SK-N-MC (cell line): Measurements from ENCODE around the gene PDCD1LG2.

Source experiments
- EZH2 ChIP-seq: fragments of 200-600 bp; sonication (generic); IDR thresholded peaks from one replicate; pipeline ENCODE4 v1.6.1; 2017; ENCODE audit warnings: antibody characterized with exemption
- FOXP2 ChIP-seq: optimal IDR thresholded peaks from 2 replicates; pipeline ENCODE3; 2011; ENCODE audit warnings: mild to moderate bottlenecking, moderate library complexity; ENCODE audit not compliant: insufficient read depth; ENCODE audit errors: extremely low read length, control extremely low read depth
- POLR2AphosphoS5 ChIP-seq: IDR thresholded peaks from 2 replicates; pipeline ENCODE4 v1.6.1; 2012; ENCODE audit warnings: mild to moderate bottlenecking, low read depth, low read length, borderline replicate concordance

DNA sequence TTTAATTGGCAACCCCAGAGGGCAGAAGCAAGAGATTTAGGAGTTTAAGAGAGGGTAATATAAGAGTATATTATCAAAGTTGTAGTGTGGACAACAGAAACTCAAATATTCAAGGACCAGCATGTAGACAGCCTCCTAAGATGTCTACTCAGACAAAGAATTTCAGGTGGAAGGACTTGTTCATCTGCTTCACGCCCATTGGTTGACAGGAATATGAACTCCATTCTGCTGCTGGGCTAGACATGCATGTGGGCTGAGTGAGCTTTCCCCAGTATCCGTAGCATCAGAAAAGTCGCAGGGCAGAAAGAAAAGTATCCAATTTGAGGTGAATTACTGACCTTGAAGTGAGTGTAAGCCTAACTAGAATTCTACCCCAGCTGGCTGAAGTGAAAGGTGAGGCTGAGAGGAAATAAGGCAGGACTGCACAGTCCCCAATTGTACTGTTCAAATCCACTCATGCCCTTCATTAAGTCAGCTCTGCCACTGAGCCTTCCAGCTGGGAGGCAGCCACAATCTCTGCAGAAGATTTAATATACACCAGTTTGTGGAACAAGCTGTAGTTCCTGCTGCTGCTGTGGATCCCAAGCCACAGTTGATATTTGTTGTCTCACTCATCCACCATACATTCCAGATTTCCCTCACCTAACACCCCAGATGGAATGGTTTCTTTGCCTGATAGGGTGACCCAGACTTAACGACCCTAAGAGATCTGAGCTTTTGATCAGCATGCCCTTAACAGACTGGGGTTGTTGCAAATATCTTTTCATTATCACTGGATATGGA, 41.2 kb downstream of the PDCD1LG2 start:
- no peak for TF ChIP-seq POLR2AphosphoS5
- TF ChIP-seq EZH2: no peak
- TF ChIP-seq FOXP2: no peak
